Endothelial cell of umbilical vein (primary cell): Measurements from ENCODE around the gene ZYX. TPM values are rescaled to one million over a fixed set of nuclear protein-coding genes. Genes with fewer than 3 reads are reported as not detected.

Source experiments
- BruUV-seq: library from RNA; stranded (reverse); fragments of 400-500 nt; replicated peaks from 2 replicates; lab custom pipeline; 2021; lab: Mats Ljungman, UMichigan
- CTCF ChIA-PET: fragments of 300-600, 350-600 bp; sonication (Branson Sonifier 250); formaldehyde crosslinking; loops from one replicate; lab custom pipeline; 2021; ENCODE audit warnings: antibody characterized with exemption, inconsistent platforms; lab: Charles Lee
- POLR2A ChIA-PET: fragments of 300-600, 350-600 bp; sonication (Branson Sonifier 250); formaldehyde crosslinking; loops from one replicate; lab custom pipeline; 2021; ENCODE audit warnings: antibody characterized with exemption, inconsistent platforms; lab: Charles Lee
- DNase-seq: peaks from one replicate; pipeline ENCODE4 v3.0.0-alpha.2; 2011; ENCODE audit warnings: low read depth, low spot score
- FAIRE-seq: peaks from 2 replicates; lab custom pipeline; 2011; peaks lifted over from hg19 to GRCh38; lab: Jason Lieb, UNC
- H2AFZ ChIP-seq: 2 replicates; pipeline ENCODE4 v1.6.0; 2012; ENCODE audit warnings: low read depth, low read length, control low read depth, inconsistent platforms
- H3K27ac ChIP-seq: 2 replicates; pipeline ENCODE4 v1.5.1; 2011; ENCODE audit warnings: low read depth, mild to moderate bottlenecking, control low read depth, low read length, moderate library complexity; ENCODE audit not compliant: insufficient read depth
- H3K27me3 ChIP-seq, 2 experiments: 2 replicates each; pipeline versions ENCODE4 v1.6.0 to v1.6.1; 2011; ENCODE audit warnings: low read length in 2 of 2, mixed read lengths in 1 of 2; ENCODE audit not compliant: control insufficient read depth in 2 of 2, insufficient read depth in 2 of 2
- H3K36me3 ChIP-seq, 2 experiments: 2 replicates in 1 of 2; 3 replicates in 1 of 2; pipeline ENCODE4 v1.5.1; 2011; ENCODE audit warnings: low read length in 2 of 2, mild to moderate bottlenecking in 1 of 2, moderate library complexity in 1 of 2; ENCODE audit not compliant: control insufficient read depth in 2 of 2, insufficient read depth in 2 of 2; ENCODE audit errors: extremely low read depth in 1 of 2
- H3K4me1 ChIP-seq: 3 replicates; pipeline ENCODE4 v1.5.1; 2011; ENCODE audit warnings: mild to moderate bottlenecking, low read length; ENCODE audit not compliant: control insufficient read depth, insufficient read depth; ENCODE audit errors: extremely low read depth
- H3K4me2 ChIP-seq: 2 replicates; pipeline ENCODE4 v1.6.1; 2011; ENCODE audit warnings: low read length, control low read depth, mixed read lengths; ENCODE audit not compliant: insufficient read depth
- H3K4me3 ChIP-seq, 3 experiments: fragments of 200-600 bp in 1 of 3; sonication (generic), shearing (Covaris generic) in 1 of 3; replicated peaks in 1 of 3; 2 replicates each; pipeline ENCODE4 v1.5.1; 2011 to 2016; ENCODE audit warnings: control low read depth in 3 of 3, low read length in 3 of 3, mild to moderate bottlenecking in 2 of 3, inconsistent platforms in 1 of 3, low read depth in 1 of 3, moderate library complexity in 1 of 3; ENCODE audit not compliant: insufficient read depth in 1 of 3
- H3K79me2 ChIP-seq: 2 replicates; pipeline ENCODE4 v1.6.0; 2012; ENCODE audit warnings: low read length, inconsistent platforms; ENCODE audit not compliant: control insufficient read depth, insufficient read depth
- H3K9ac ChIP-seq: replicated peaks from 2 replicates; pipeline ENCODE3; 2011; ENCODE audit warnings: low read length, control low read depth; ENCODE audit not compliant: insufficient read depth; ENCODE audit errors: extremely low read depth
- H3K9me1 ChIP-seq: replicated peaks from 3 replicates; pipeline ENCODE4 v1.6.0; 2011; ENCODE audit warnings: mild to moderate bottlenecking, low read length; ENCODE audit not compliant: control insufficient read depth, insufficient read depth; ENCODE audit errors: extremely low read depth
- H3K9me3 ChIP-seq: replicated peaks from 2 replicates; pipeline ENCODE4 v1.5.1; 2012; ENCODE audit warnings: low read length, inconsistent platforms; ENCODE audit not compliant: control insufficient read depth, insufficient read depth
- H4K20me1 ChIP-seq: replicated peaks from 2 replicates; pipeline ENCODE3; 2011; ENCODE audit warnings: mild to moderate bottlenecking, low read length; ENCODE audit not compliant: control insufficient read depth, insufficient read depth; ENCODE audit errors: extremely low read depth
- EZH2 ChIP-seq: IDR thresholded peaks from 2 replicates; pipeline ENCODE4 v1.6.1; 2012; ENCODE audit warnings: borderline replicate concordance, low read depth, mild to moderate bottlenecking, moderate library complexity, low read length, inconsistent platforms; ENCODE audit not compliant: severe bottlenecking
- FOS ChIP-seq: IDR thresholded peaks from 2 replicates; pipeline ENCODE4 v1.6.1; 2011; ENCODE audit warnings: mild to moderate bottlenecking, low read length, moderate library complexity, borderline replicate concordance; ENCODE audit not compliant: insufficient read depth
- GATA2 ChIP-seq: IDR thresholded peaks from 2 replicates; pipeline ENCODE4 v1.7.0; 2011; ENCODE audit warnings: low read depth, mild to moderate bottlenecking, moderate library complexity, mixed read lengths, low read length; ENCODE audit not compliant: insufficient read length, insufficient read depth
- JUN ChIP-seq: IDR thresholded peaks from 2 replicates; pipeline ENCODE4 v1.6.1; 2011; ENCODE audit warnings: borderline replicate concordance, low read depth; ENCODE audit not compliant: insufficient read length, insufficient read depth
- MAX ChIP-seq: IDR thresholded peaks from 2 replicates; pipeline ENCODE4 v1.6.1; 2011; ENCODE audit not compliant: insufficient read depth, insufficient read length
- MYC ChIP-seq: IDR thresholded peaks from one replicate; pipeline ENCODE4 v1.6.1; 2011; ENCODE audit warnings: mild to moderate bottlenecking, low read depth, low read length
- POLR2A ChIP-seq: IDR thresholded peaks from 2 replicates; pipeline ENCODE4 v1.6.1; 2012; ENCODE audit warnings: low read depth, mild to moderate bottlenecking, control low read depth, low read length
- POLR2AphosphoS5 ChIP-seq: IDR thresholded peaks from 2 replicates; pipeline ENCODE4 v1.6.1; 2012; ENCODE audit warnings: low read depth, mild to moderate bottlenecking, control low read depth, low read length, moderate library complexity; ENCODE audit not compliant: insufficient read depth
- dilution Hi-C: fragments of 300-500 bp; cut with MboI; formaldehyde crosslinking; loops from one replicate; pipeline ENCODE4 v1.15.0; 2019; ENCODE audit warnings: low sequenced_read_pairs; ENCODE audit not compliant: extremely low pct_ligation_motif_present
- intact Hi-C: fragments of 100-400 bp; cut with micrococcal nuclease; formaldehyde crosslinking; loops from one replicate; pipeline ENCODE4 v1.10.0; 2022
- polyA plus RNA-seq, 4 experiments: library from polyadenylated mRNA; depleted of rRNA in 3 of 4; stranded (reverse) in 3 of 4; unstranded in 1 of 4; fragments of >200 nt; gene quantifications; 2 replicates each; pipeline versions ENCODE4 v1.2.1 to v1.2.3, GENCODE V29; 2011 to 2012; ENCODE audit warnings: missing spikeins in 1 of 4
- total RNA-seq: library from RNA; stranded (reverse); gene quantifications from 2 replicates; pipeline ENCODE4 v1.2.3, GENCODE V29; 2021
- TF ChIP-seq, protein P1 (sequence below), 2 donors: IDR thresholded peaks; 1 replicate in 1 of 2; 2 replicates in 1 of 2; pipeline ENCODE4 v1.5.1; 2011; ENCODE audit warnings: low read length in 2 of 2, mild to moderate bottlenecking in 2 of 2, moderate library complexity in 2 of 2, control low read depth in 1 of 2, inconsistent platforms in 1 of 2, low read depth in 1 of 2; ENCODE audit not compliant: insufficient read depth in 1 of 2; ENCODE audit errors: extremely low read depth in 1 of 2

The ZYX gene
- total and polyA plus RNA-seq, 2 donors (not counting 3 experiments of a cell fraction or from before 2014, with no cell fraction given): 196 to 545 TPM

- H3K9me1 ChIP-seq: no peaks in the 10 kb centered on the region
- H3K4me2 ChIP-seq: no peak overlapping the region
- no peaks in the 10 kb centered on the region for H4K20me1 ChIP-seq
- BruUV-seq: no TSS peak
- TF ChIP-seq MYC (no peak), POLR2AphosphoS5 (no peak), FOS (no peak), JUN (no peak), POLR2A (no peak), EZH2 (no peak), GATA2 (no peak), MAX (no peak)
- TF ChIP-seq, protein P1, sequence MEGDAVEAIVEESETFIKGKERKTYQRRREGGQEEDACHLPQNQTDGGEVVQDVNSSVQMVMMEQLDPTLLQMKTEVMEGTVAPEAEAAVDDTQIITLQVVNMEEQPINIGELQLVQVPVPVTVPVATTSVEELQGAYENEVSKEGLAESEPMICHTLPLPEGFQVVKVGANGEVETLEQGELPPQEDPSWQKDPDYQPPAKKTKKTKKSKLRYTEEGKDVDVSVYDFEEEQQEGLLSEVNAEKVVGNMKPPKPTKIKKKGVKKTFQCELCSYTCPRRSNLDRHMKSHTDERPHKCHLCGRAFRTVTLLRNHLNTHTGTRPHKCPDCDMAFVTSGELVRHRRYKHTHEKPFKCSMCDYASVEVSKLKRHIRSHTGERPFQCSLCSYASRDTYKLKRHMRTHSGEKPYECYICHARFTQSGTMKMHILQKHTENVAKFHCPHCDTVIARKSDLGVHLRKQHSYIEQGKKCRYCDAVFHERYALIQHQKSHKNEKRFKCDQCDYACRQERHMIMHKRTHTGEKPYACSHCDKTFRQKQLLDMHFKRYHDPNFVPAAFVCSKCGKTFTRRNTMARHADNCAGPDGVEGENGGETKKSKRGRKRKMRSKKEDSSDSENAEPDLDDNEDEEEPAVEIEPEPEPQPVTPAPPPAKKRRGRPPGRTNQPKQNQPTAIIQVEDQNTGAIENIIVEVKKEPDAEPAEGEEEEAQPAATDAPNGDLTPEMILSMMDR (IDR thresholded peaks at IDR 0.05; ENCODE audit: extremely low read depth in 1 of 2, insufficient read depth in 1 of 2, low read depth in 1 of 2, low read length in 2 of 2): no peak
- CTCF ChIA-PET: interaction anchor here (1.2 to 4.7 kb wide), 8 partner anchors 9 to 165 kb away, joined by 3 to 52 read pairs (median 4); no protein-coding TSS in a partner anchor
- H3K27me3 ChIP-seq: no peaks in the 10 kb centered on the region
- no peak overlapping the region for H2AFZ ChIP-seq
- H3K27ac ChIP-seq: no peak overlapping the region
- no peak for FAIRE-seq
- no peaks in the 10 kb centered on the region for H3K79me2 ChIP-seq
- POLR2A ChIA-PET: no interaction called here
- H3K36me3 ChIP-seq: no peaks in the 10 kb centered on the region
- DNase-seq: no peak
- intact Hi-C loops: no loop called here
- H3K4me1 ChIP-seq: peaks cover 14% of the 10 kb centered on the region
- H3K9ac ChIP-seq: no peak overlapping the region
- dilution Hi-C loops: no loop called here
- H3K9me3 ChIP-seq: no peaks in the 10 kb centered on the region
- H3K4me3 ChIP-seq: no peak overlapping the region
Observed at GRCh38 chr7:143405173-143406001, 24.2 kb downstream of the ZYX start.
